Mononuclear cell (primary cell): ENCODE measurements around the gene KIRREL2. TPM values are rescaled to one million over a fixed set of nuclear protein-coding genes. Genes with fewer than 3 reads are reported as not detected.
"Not testable (repeated sequence)": the region's sequence is repeated elsewhere in the genome, so short reads cannot be mapped to it uniquely, and the experiment has no call there.

Source experiments
- H3K27me3 ChIP-seq: 2 replicates; pipeline ENCODE4 v1.6.0; 2011; ENCODE audit warnings: low read length, control low read depth; ENCODE audit not compliant: insufficient read depth
- H3K4me1 ChIP-seq: 2 replicates; pipeline ENCODE4 v1.5.1; 2011; ENCODE audit warnings: mild to moderate bottlenecking, low read length, control low read depth; ENCODE audit not compliant: insufficient read depth
- H3K4me3 ChIP-seq: 2 replicates; pipeline ENCODE4 v1.5.1; 2011; ENCODE audit warnings: mild to moderate bottlenecking, low read length, moderate library complexity
- H3K9me3 ChIP-seq: 2 replicates; pipeline ENCODE4 v1.5.1; 2011; ENCODE audit warnings: low read depth, mild to moderate bottlenecking, control low read depth, low read length
- total RNA-seq: library from RNA; depleted of rRNA; stranded (reverse); fragments of >200 nt; gene quantifications from one replicate; pipeline ENCODE4 v1.2.3, GENCODE V29; 2012

KIRREL2 gene
- total RNA-seq, 1 donor: 0.10 TPM

DNA sequence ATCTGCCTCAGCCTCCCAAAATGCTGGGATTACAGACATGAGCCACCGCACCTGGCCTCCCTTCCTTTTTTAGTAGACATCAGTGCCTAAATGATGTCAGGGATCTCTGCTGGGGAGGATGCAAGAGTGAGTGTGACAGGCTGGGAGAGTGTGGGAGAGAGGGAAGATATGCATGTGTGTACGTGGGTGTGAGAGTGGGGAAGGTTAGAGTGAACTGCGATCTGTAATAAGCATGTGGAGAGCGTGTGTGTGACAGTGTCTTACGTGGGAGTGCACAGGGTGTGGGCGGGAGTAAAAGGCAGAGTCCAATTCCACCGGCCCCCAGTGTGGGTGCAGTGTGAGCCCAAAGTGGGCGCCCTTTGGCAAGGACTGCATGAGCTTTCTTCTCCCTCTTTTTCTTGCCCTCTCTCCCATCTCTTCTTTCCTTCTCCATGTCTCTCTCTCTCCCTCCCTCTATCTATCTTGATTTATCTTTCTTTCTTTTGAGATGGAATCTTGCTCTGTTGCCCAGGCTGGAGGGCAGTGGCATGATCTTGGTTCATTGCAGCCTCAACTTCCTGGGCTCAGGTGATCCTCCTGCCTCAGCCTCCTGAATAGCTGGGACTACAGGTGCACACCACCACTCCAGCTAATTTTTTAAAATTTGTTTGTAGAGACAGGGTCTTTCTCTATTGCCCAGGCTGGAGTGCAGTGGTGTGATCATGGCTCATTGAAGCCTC, 3.5 kb upstream of the KIRREL2 start:
- H3K27me3 ChIP-seq: peaks cover 27% of the 10 kb centered on the region
- peaks cover 15% of the 10 kb centered on the region for H3K4me1 ChIP-seq
- H3K4me3 ChIP-seq: no peak overlapping the region
- H3K9me3 ChIP-seq: no peaks in the 10 kb centered on the region

DNA sequence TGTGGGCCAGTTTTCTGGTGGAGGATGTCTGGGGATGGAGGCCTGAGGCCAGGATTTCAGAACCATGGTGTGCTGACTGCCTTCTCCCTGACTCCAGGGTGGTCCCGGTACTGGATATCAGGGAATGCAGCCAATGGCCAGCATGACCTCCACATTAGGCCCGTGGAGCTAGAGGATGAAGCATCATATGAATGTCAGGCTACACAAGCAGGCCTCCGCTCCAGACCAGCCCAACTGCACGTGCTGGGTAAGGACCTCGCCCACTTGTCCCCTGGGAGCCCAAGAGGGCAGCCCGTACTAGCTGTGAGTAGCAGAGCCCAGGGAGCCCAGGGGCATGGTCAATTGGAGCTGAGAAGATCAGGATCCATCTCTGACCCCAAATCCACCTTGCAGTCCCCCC, 1.6 kb downstream of the KIRREL2 start:
- no peak overlapping the region for H3K4me3 ChIP-seq
- H3K9me3 ChIP-seq: no peaks in the 10 kb centered on the region
- H3K4me1 ChIP-seq: peaks cover 15% of the 10 kb centered on the region
- H3K27me3 ChIP-seq: peaks cover 53% of the 10 kb centered on the region

DNA sequence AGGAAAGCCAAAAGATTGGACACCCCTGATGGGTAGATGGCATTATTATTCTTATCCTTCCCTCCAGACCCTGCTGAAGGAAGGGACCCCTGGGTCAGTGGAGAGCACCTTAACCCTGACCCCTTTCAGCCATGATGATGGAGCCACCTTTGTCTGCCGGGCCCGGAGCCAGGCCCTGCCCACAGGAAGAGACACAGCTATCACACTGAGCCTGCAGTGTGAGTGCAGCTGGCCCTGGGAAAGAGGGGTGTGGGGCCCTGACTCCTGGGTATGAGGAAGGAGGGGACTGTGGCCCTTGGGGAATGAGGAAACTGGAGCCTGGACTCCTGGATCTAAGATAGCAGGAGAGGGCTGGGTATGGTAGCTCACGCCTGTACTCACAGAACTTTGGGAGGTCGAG, 2.7 kb downstream of the KIRREL2 start:
- Histone ChIP-seq H3K4me3 (no peak overlapping the region), H3K27me3 (peaks cover 53% of the 10 kb centered on the region), H3K9me3 (no peaks in the 10 kb centered on the region), H3K4me1 (peaks cover 15% of the 10 kb centered on the region)

GRCh38 chr19:35860436-35860817, 3.7 kb downstream of the KIRREL2 start:
- no peaks in the 10 kb centered on the region for H3K9me3 ChIP-seq
- no peak overlapping the region for H3K4me3 ChIP-seq
- H3K4me1 ChIP-seq: peaks cover 15% of the 10 kb centered on the region
- H3K27me3 ChIP-seq: peaks cover 47% of the 10 kb centered on the region

- Histone ChIP-seq H3K4me3 (no peak overlapping the region), H3K4me1 (peaks cover 13% of the 10 kb centered on the region), H3K9me3 (no peaks in the 10 kb centered on the region), H3K27me3 (peaks cover 41% of the 10 kb centered on the region)
Observed at GRCh38 chr19:35860818-35861639, 4.3 kb downstream of the KIRREL2 start.

GRCh38 chr19:35861640-35862160, 5.0 kb downstream of the KIRREL2 start:
- peaks cover 38% of the 10 kb centered on the region for H3K27me3 ChIP-seq

GRCh38 chr19:35862528-35862927, 5.8 kb downstream of the KIRREL2 start:
- Histone ChIP-seq H3K4me1 (no peaks in the 10 kb centered on the region), H3K4me3 (no peak overlapping the region), H3K9me3 (no peaks in the 10 kb centered on the region), H3K27me3 (peaks cover 41% of the 10 kb centered on the region)

More at GRCh38 chr19:35861640-35862160, 5.0 kb downstream of the KIRREL2 start:
- no peaks in the 10 kb centered on the region for H3K9me3 ChIP-seq
- peaks cover 6% of the 10 kb centered on the region for H3K4me1 ChIP-seq
- no peak overlapping the region for H3K4me3 ChIP-seq

- Histone ChIP-seq H3K4me3 (no peak overlapping the region), H3K4me1 (no peaks in the 10 kb centered on the region), H3K27me3 (peaks cover 43% of the 10 kb centered on the region), H3K9me3 (no peaks in the 10 kb centered on the region)
Observed at GRCh38 chr19:35863018-35863417, 6.3 kb downstream of the KIRREL2 start.

DNA sequence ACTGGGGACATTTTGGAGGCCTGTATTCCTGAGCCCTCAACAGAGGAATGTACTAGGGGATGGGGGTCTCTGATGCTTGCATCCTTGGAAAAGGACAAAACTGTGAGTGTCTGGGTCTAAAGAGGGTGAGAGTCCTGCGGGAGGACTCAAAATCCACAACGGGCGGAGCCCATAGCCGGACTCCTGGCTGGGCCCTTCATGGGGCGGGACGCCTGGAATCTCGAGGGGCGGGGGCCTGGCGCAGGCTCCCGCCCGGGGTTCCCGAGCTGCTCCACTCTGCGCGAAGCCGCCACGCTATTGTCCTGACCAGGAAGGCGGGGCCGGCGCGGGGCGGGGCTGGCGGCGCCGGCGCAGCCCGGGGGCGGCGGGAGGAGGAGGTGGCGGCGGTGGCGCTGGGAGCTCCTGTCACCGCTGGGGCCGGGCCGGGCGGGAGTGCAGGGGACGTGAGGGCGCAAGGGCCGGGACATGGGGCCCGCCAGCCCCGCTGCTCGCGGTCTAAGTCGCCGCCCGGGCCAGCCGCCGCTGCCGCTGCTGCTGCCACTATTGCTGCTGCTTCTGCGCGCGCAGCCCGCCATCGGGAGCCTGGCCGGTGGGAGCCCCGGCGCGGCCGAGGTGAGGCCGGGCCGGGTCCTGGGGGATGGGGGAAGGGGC, 11.6 kb downstream of the KIRREL2 start, which contains the start of gene APLP1:
Gene APLP1, plus strand, starts transcription at position 403 of the 651 bp plus-strand sequence. Its CDS starts 63 bp downstream, at position 466.
- Histone ChIP-seq H3K9me3 (no peaks in the 10 kb centered on the region), H3K27me3 (peaks cover 43% of the 10 kb centered on the region), H3K4me1 (peaks cover 19% of the 10 kb centered on the region), H3K4me3 (no peak within 1 kb of the TSS)

GRCh38 chr19:35868823-35869326, 12.2 kb downstream of the KIRREL2 start:
- Histone ChIP-seq H3K4me3 (no peak overlapping the region), H3K9me3 (no peaks in the 10 kb centered on the region), H3K4me1 (peaks cover 19% of the 10 kb centered on the region), H3K27me3 (peaks cover 43% of the 10 kb centered on the region)

GRCh38 chr19:35869327-35870123, 12.8 kb downstream of the KIRREL2 start:
- no peaks in the 10 kb centered on the region for H3K9me3 ChIP-seq
- H3K4me3 ChIP-seq: no peak overlapping the region
- peaks cover 19% of the 10 kb centered on the region for H3K4me1 ChIP-seq
- peaks cover 43% of the 10 kb centered on the region for H3K27me3 ChIP-seq

- H3K4me3 ChIP-seq, H3K9me3 ChIP-seq: not testable (repeated sequence)
- Histone ChIP-seq H3K4me1 (peaks cover 19% of the 10 kb centered on the region), H3K27me3 (peaks cover 43% of the 10 kb centered on the region)
Observed at GRCh38 chr19:35870124-35870736, 13.5 kb downstream of the KIRREL2 start.

DNA sequence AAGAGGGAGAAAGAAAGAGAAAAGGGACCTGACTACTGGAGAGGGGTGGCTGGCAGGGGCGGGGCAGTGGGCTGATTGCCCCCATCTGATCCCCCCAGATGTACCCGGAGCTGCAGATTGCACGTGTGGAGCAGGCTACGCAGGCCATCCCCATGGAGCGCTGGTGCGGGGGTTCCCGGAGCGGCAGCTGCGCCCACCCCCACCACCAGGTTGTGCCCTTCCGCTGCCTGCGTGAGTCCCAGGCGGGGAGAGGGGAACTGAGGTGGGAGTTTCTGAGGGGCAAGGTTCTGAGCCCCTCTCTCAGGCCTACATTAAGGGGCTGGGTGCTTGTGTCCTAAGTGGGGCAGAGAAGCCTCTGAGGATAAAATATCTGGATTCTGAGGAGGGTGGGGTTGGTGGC, 14.1 kb downstream of the KIRREL2 start:
- H3K27me3 ChIP-seq: peaks cover 43% of the 10 kb centered on the region
- H3K9me3 ChIP-seq: no peaks in the 10 kb centered on the region
- H3K4me3 ChIP-seq: no peak overlapping the region
- peaks cover 19% of the 10 kb centered on the region for H3K4me1 ChIP-seq

- Histone ChIP-seq H3K9me3 (no peaks in the 10 kb centered on the region), H3K27me3 (peaks cover 41% of the 10 kb centered on the region), H3K4me3 (no peak overlapping the region), H3K4me1 (peaks cover 19% of the 10 kb centered on the region)
Observed at GRCh38 chr19:35871611-35872010, 14.9 kb downstream of the KIRREL2 start.
